ENCODE measurements around the gene CLDN5.
"Not testable (repeated sequence)": the region's sequence is repeated elsewhere in the genome, so short reads cannot be mapped to it uniquely, and the experiment has no call there.

The CLDN5 gene, protein sequence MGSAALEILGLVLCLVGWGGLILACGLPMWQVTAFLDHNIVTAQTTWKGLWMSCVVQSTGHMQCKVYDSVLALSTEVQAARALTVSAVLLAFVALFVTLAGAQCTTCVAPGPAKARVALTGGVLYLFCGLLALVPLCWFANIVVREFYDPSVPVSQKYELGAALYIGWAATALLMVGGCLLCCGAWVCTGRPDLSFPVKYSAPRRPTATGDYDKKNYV

DNA sequence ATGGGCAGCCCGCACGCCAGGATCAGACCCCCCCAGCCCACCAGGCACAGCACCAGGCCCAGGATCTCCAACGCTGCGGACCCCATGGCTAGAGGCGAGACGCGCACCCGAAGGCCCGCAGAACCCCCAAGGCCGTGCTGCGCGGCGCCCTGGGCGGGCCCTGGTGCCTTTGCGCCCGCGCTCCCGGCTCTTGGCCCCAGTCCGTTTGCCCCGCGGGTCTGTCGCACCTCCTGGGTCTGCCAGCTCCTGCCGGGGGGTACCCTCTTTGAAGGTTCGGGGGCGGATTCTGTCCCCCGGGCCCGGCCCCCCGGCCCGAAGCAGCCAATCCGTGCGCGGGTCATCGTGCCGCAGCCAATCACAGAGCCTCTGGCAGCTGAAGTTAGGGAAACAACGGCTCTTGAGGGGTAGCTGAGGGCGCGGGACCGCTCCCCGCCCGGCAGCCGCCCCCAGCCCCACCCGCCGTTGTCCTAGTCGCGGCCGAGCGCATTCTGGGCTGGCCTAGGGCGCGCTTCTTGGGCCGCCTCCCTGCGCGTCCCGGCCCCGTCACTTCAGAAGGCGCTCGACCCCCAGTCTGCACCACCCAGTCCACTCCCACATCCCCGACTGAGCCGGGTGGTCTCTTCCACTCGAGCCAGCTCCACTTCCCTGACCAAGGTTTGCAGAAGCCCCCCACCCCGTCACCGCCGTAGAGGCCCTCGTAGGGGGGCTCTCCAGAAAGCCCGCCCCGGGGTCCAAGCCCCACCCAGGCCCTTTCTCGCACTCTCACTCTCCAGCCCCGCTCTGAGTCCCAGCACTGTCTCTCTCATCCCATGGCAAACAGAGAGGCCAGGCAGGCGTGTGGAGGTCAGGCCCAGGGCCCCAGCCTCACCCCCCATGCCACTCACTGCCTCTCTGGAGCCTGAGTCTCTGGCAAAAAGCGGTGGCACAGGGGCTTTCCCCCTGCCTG lies at the start of gene CLDN5:
CLDN5 (minus strand) TSS at position 241 of the 946 bp plus-strand sequence; CDS start at position 86, 155 bp downstream.
- DNase-seq = no peak

DNA sequence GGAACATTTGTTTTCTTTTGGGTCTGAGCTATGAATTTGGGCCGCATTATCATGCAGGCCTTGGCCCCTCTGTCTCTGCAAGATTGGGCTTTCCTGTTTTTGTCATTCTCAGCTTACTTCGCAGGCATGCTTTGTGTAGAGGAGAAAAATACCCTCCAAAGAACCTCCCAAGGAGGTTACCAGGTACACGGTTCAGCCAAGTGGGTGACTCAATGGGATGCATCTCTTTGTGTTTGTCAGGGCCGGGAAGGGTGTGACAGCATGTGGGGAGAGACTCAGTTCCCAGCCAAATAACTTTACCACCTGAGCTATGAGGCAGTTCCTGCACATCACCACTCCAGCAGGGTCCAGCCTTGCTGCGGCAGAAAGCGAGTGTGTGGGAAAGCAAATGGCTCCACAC lies 47.8 kb upstream of the CLDN5 start:
- DNase-seq = no peak

DNA sequence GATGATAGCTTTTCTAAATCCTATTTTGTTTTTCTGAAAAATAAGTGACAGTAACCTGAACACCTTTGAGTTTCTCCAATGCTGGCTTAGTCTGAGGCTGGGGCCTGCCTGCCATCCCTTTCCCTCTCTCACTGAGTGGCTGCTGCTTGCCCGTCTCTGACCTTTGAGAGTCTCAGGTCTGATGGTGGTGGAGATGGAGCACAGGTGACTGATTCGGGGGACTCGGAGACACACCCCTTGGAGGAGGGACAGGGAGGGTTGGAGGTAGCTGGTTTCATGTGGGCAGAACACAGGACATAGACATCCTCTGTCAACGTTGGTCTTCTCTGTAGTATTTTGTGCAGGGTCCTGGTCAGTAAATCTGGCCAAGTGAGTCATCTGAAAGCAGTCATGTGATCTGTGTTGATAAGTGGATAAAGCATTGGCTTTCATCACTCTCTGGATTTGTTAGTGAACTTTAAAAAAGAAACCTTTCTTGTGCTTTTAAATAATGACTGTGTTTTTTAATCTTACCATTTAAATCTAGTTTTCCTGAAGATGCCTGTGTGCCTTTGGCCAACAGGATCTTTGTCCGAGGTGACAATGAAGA lies 47.1 kb upstream of the CLDN5 start:
- no peak for DNase-seq

DNA sequence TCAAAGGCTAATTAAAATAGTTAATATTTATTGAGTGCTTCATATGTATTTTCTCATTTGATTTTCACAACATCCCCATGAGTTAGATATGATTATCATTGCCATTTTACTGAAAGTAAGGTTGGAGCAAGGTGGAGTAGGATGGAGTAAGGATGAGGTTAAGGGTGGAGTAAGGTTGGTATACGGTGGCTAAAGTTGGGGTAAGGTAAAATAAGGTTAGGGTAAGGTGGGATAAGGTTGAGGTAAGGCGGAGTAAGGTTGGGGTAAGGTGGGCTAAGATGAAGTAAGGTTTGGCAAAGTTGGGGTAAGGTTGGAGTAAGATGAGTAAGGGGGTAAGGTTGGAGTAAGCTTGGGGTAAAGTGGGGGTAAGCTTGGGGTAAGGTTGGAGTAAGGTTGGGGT lies 45.8 kb upstream of the CLDN5 start:
- DNase-seq = no peak

DNA sequence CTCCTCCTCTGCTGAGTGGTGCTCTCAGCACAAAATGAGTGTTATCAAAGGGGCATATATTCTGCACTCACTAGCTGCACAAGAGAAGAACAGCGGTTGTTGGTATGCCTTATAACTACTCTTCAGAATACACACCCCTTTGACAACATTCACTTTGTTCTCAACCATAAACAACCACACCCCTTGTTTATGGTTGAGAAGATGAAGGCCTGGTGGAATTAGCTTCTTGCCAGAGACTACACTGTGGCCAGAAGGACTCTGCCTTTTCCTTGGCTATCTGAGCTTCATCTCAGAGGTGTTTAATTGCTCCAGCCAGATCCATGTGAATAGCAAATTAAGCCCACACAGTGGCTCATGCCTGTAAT lies 45.0 kb upstream of the CLDN5 start:
- no peak for DNase-seq

DNA sequence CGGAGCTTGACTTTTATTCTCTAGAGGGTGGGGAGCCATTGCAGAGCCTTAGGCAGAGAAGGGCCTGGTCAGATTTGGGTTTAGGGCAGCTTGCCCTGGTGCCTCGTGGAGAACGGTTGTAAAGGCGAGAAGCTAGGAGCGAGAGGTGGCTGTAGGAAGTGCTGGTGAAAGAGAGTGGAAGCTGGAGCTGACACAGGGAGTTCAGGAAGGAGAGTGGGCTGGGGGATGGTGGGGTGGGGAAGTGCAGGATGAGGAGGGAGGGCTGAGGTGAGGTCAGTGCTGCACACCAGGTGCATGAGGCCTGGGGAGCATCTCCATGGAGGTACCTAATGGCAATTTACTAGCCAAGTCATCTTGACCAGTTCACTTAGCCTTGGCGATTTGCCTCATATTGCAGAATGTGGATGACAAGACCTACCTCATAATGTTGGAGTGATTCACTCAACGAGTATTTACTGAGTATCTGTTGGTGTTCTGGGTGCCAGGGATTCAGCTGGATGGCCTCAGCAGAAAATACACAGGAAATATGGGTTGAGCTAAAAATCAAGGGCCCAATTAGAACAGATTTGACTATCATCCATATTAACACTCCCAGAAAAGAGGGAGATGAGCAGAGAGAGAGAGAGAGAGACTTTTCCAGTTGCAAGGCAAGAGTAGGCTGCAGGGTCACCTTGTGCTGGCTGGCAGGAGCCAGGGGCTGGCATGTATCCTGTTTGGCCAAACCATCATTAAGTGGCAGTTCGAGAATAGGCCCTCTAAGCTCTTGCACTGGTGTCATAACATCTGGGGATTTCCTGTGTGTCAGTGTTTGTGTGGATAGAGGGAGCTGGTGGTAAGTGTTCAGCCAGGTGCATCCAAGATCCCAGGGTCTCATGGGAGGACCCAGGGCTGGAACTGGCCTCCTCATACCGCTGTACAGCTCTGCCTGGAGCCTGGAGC lies 44.4 kb upstream of the CLDN5 start:
- no peak for DNase-seq

DNA sequence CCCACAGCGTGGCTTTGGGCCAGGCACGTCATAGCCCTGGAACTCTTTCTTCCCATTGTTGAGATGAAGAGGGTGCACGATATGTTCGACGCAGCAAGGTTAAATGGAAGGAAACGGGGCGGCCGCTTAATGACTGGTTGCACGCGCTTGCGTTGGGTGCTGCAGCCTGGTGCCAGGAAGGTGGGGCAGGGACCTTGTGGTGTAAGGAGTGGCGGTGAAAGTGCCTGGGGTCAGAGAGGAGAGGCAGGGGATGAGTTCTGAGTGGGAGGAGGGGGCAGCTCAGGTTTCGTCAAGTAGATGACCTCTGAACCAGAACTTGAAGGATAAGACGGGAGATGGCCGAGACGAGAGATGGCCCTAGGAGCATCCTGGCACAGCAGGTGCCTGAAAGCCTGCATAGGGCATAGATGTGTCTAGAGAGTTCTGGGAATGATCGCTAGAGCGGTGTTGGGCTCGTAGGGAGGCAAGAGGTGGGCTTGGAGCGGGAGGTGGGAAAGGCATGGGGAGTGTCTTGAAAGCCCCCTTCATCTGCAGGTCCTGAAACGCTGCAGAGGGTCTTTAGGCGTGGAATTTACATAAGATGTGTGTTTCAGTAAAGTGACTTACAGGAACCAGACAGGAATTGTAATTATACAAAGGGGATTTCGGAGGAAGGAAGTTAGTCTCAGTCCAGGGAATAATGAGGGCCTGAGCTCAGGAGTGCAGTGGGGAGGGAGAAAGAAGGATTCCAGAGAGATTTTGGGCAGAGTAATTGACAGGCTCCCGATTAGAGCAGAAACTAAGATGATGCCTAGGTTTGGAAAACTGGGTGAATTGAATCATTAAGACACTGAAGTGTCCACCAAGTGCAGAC lies 43.2 kb upstream of the CLDN5 start:
- no peak for DNase-seq

DNA sequence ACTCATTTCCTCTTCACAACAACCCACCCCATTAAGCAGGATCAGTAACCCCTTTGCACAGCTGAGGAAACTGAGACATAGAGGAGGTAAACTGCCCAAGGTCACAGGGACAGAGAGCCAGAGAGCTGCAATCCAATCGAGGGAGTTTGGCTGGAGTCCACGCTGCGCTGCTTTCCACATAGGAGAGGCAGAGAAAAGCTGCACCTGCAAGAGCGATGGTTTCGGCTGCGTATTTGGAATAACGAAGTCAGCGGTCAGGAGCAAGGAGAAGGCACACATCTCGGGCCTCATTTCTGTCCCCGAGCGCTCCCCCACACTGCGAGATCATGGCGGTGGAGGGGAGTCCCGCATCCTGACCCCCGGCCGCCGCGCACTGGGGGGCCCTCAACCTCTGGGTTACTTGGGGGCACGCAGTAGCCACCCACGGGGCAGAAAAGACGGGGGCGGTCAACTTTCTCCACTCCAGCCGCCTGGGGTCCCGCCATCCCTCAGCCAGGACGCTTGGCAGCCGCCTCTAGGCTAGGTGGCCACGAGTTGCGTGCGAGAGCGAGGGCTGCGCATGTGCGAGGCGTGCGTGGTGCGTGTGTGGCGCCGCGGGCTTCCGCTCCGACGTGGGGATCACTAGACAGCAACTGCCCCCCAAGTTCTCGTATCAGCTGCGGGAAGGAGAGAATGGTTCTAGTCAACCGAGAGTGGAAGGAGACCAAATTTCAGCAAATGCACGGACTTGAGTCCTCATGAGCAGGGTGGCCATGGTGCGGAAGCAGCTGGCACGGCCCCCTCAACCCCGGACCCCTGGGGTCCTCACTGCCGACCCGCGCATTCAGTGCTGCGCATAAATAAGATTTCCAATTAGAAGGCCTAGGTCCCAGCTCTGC lies 42.3 kb upstream of the CLDN5 start:
- DNase-seq = no peak

DNA sequence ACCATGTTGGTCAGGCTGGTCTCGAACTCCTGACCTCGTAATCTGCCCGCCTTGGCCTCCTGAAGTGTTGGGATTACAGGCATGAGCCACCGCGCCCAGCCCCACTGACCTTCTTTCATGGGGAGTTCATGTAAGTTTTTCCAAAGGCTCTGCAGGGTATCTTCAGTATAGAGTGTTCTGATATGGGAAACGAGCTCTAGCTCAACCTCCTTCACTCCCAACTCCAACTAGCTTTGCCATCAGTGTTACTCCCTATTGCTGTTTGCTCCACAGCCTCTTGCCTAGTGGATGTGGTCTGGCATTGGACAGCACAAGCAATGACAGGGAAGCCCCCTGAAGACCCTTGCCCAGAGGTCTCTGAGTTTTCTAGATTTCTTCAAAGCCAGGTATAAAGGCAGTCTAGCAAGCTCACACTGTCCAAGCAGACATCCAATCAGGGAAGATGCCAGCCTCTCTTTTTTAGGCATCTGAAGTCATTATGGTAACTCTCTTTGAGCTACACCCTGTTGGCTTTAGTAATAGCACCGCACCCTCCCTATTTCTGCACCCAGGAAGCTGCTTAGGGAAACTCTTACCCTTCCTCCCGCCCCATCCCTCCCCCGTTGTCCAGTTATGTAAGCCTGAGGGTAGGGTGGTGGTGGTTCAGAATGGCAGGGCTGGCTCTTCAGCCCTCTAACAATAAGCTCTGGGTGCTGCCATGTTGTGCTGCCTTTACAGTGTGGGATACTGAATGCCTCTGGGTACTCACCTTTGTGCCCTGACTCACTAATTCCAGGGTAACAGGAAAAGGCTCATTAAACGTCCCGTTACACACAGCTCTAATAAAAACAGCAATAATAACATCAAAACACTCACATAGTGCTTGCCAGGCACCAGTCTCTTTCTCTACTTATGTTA lies 41.4 kb upstream of the CLDN5 start:
- DNase-seq = no peak

DNA sequence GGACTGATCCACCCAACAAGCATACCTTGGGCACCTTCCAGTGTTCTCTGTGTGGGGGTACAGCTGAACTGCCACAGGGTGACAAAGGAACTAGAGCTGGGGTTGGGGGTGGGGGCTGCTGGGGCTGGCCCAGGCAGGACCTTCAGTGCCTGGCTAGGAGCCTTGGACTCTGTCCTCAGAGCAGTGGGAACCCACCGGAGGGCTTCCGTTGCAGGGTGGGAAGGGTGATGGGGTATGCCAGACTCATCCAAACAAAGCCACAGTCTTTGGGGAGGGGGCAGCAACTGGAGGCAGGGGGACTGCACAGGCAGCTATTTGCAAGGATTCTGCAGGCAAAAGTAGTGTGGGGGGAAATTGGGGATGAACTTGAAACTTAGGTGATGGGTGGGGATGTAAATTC lies 35.7 kb upstream of the CLDN5 start:
- DNase-seq = no peak

DNA sequence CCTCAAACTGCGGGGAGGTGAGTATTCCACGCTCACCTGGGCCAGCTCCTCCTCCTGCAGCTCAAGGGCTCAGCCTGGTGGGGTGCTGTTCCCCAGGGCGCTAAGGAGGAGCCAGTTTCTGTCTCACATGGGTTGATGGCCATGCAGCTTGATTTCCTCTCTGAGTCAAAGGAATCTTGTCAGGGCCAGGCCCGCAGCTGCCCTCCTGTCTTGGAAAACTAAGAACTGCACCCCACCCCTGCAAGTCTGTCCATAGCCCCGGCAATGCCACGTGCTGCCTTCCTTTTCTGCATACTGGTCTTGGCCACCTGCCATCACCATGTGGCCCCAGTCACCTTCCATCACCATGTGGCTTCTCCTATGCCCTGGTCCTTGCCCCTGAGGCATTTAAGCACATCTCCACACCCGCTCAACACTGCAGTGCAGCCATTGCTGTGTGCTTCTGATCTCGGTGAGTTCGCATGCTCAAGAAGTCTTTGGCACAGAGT lies 35.2 kb upstream of the CLDN5 start:
- DNase-seq = no peak

DNA sequence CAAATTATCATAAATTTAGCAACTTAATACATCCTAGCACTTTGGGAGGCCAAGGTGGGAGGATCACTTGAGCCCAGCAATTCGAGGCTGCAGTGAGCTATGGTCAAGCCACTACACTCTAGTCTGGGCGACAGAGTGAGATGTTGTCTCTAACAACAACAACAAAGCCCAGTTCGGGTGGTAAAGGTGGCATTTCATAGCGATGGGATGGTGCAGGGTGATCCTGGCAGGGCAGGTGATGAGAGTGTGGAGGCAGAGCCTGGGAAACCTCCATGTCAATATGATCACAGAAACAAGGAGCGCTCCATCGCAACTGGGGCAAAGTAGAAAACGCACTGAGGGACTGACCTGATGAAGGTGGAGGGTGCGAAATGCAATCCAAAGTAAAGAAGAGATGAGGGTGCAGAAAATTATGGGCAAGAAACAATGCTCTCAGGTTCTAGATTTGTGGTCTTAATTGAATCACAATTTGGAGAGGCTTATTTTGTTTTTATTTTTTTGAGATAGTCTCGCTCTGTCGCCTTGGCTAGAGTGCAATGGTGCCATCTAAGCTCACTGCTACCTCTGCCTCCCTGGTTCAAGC lies 32.8 kb upstream of the CLDN5 start:
- no peak for DNase-seq

DNA sequence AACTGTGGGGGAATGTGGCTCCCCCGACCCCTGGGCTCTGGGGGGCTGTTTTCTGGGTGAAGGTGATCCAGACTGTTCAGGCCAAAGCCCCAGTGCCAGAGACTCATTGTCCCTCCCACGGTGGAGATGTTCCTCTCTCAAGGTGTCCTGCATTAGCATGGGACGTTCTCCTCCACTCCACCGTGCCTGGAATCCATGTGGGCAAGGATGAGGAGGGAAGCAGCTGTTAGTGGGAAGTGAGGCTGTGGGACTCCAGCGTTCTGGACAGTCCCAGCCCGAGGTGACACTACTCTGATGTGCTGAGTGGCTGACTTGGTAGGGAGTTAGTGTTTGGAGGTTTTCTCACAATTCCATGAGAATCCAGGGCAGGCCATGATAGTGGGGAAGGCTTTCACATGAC lies 31.4 kb upstream of the CLDN5 start:
- no peak for DNase-seq

DNA sequence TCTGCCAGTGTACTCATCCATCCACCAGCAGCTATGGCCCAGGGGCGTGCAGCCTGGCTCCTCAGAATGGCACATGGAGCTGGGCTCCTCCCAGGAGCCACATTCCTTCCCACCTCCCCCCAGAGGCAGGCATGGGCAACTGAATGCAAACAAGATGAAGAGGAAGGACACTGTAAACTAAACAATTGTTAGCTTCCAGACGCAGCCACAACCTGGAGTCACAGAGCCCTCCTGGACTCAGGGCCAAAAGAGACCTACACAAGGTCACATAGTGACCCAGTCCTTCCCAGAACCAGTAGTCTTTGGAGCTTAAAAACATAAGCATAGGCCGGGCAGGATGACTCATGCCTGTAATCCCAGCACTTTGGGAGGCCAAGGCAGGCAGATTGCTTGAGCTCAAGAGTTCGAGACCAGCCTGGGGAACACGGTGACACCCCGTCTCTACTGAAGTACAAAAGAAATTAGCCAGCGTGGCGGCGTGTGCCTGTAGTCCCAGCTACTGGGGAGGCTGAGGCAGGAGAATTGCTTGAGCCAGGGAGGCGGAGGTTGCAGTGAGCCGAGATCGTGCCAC lies 30.7 kb upstream of the CLDN5 start:
- no peak for DNase-seq

DNA sequence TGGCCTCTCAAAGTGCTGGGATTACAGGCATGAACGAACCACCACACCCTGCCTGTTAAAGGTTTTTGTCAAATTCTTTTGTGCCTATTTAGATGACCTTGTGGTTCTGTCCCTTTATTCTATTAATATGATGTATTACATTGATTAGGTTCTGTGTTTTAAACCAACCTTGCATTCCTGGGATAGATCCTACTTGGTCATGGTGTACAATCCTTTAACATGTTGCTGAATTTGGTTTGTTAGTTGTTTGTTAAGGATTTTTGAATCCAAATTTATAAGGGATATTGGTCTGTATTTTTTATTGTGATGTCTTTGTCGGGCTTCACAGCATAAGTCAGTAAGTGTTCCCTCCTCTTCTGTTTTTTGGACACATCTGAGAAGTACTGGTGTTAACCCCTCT lies 29.0 kb upstream of the CLDN5 start:
- no peak for DNase-seq

DNA sequence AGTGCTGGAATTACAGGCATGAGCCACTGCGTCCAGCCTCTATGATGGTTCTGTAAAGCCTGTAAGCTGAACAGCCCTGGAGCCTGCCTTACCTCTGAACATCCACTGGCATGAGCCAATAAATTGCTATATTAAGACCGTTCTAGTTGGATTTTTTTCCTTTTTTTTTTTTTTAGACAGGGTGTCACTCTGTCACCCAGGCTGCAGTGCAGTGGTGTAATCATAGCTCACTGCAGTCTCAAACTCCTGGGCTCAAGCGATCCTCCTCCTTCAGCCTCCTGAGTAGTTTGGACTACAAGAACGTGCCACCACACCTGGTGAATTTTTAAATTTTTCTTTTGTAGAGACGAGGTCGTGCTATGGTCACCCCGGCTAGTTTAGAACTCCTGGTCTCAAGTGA lies 26.2 kb upstream of the CLDN5 start:
- DNase-seq = no peak

DNA sequence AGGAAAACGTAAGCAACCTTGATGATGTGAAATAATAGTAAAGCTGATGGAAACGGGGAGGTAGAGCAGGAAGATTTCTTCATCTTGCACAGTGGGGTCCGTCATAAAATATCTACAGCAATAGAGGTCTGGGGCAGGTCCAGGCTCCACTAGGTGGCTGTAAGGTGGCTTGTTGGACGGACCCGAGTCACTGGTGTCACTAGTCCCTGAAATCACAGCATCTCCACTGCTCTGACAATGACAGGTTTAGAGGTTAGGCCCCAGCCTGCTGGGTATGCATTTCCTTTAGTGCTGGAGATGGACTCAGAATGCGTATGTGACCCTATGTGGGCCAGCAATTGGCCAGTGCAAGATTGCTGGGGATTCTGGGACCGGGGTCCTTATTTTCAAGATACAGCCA lies 25.2 kb upstream of the CLDN5 start:
- no peak for DNase-seq

DNA sequence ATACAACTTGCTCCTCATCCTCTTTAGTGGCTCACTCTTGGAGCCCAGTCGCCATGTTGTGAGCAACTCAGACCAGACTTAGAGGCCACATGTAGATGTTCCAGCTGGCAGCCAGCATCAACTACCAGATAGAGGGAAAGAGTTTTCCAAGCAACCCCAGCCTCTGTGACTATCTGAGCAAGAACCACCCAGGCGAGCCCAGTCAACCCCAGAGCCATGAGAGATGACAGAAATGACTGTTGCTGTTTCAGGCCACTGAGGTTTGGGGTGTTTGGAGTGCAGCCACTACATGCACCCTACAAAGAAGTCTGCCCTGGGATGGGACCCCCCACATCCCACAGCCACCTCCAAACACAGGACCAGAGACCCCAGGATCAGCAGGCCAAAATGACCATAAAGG lies 24.8 kb upstream of the CLDN5 start:
- no peak for DNase-seq

DNA sequence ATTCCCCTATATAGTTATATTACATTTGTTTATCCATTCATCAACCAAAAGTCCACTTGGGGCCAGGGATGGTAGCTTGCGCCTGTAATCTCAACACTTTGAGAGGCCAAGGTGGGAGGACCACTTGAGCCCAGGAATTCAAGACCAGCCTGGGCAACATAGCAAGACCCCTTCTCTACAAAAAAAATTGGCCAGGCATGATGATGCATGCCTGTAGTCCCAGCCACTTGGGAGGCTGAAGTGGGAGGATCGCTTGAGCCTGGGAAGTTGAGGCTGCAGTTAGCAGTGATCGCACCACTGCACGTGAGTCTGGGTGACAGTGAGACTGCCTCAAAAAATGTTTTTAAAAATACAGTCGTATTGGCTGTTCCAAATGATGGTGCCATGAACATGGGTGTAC lies 24.2 kb upstream of the CLDN5 start:
- DNase-seq = not testable (repeated sequence)
